ENCODE data around the gene BABAM2.

GRCh38 chr2:27922842-27923241 lies 32.3 kb downstream of the BABAM2 start:
- TF ChIP-seq CTCF (IDR thresholded peaks at IDR 0.05; ENCODE audit: low read depth, low read length) = no peak
- TF ChIP-seq POLR2A (IDR thresholded peaks at IDR 0.05; ENCODE audit: extremely low read depth, insufficient read length) = no peak
- TF ChIP-seq MYC (IDR thresholded peaks at IDR 0.05; ENCODE audit: low read depth, low read length) = no peak
